HEK293 (cell line): ENCODE results near the gene RNF225.

Source experiments
- BCL11B ChIP-seq: fragments of 450-650 bp; formaldehyde crosslinking; IDR thresholded peaks from 2 replicates; pipeline ENCODE4 v1.5.1; 2016; ENCODE audit warnings: low read depth, missing biosample characterization, missing genetic modification characterization
- HOXC10 ChIP-seq: sonication (generic); formaldehyde crosslinking; IDR thresholded peaks from 2 replicates; pipeline ENCODE4 v1.8.1; 2023; ENCODE audit warnings: mild to moderate bottlenecking, missing genetic modification reagents
- KLF8 ChIP-seq: fragments of 450-650 bp; formaldehyde crosslinking; IDR thresholded peaks from 2 replicates; pipeline ENCODE4 v1.5.1; 2016; ENCODE audit warnings: missing biosample characterization, missing genetic modification characterization
- KLF9 ChIP-seq: fragments of 450-650 bp; formaldehyde crosslinking; IDR thresholded peaks from 2 replicates; pipeline ENCODE4 v1.5.1; 2016; ENCODE audit warnings: missing biosample characterization, missing genetic modification characterization, low read depth
- SALL2 ChIP-seq: fragments of 450-650 bp; formaldehyde crosslinking; IDR thresholded peaks from 2 replicates; pipeline ENCODE4 v1.5.0; 2017; ENCODE audit warnings: missing biosample characterization, mild to moderate bottlenecking, missing genetic modification characterization, borderline replicate concordance
- SP2 ChIP-seq: fragments of 450-650 bp; formaldehyde crosslinking; IDR thresholded peaks from 2 replicates; pipeline ENCODE4 v1.5.1; 2016; ENCODE audit warnings: missing biosample characterization, missing genetic modification characterization
- SP3 ChIP-seq: fragments of 450-650 bp; formaldehyde crosslinking; IDR thresholded peaks from 2 replicates; pipeline ENCODE4 v1.5.1; 2016; ENCODE audit warnings: missing biosample characterization, missing genetic modification characterization
- ZBTB20 ChIP-seq: fragments of 450-650 bp; formaldehyde crosslinking; IDR thresholded peaks from 2 replicates; pipeline ENCODE4 v1.5.1; 2016; ENCODE audit warnings: missing biosample characterization, missing genetic modification characterization
- ZBTB48 ChIP-seq: fragments of 450-650 bp; formaldehyde crosslinking; IDR thresholded peaks from 2 replicates; pipeline ENCODE4 v1.5.1; 2016; ENCODE audit warnings: missing biosample characterization, missing genetic modification characterization
- ZBTB8A ChIP-seq: fragments of 450-650 bp; formaldehyde crosslinking; IDR thresholded peaks from 2 replicates; pipeline ENCODE4 v1.5.1; 2016; ENCODE audit warnings: missing biosample characterization, missing genetic modification characterization
- ZNF10 ChIP-seq: fragments of 450-650 bp; formaldehyde crosslinking; IDR thresholded peaks from 2 replicates; pipeline ENCODE4 v1.5.1; 2017; ENCODE audit warnings: missing biosample characterization, missing genetic modification characterization
- ZNF2 ChIP-seq: fragments of 450-650 bp; formaldehyde crosslinking; IDR thresholded peaks from 2 replicates; pipeline ENCODE4 v1.5.1; 2016; ENCODE audit warnings: missing biosample characterization, missing genetic modification characterization
- ZNF214 ChIP-seq: fragments of 450-650 bp; formaldehyde crosslinking; IDR thresholded peaks from 2 replicates; pipeline ENCODE4 v1.5.1; 2017; ENCODE audit warnings: missing biosample characterization, mild to moderate bottlenecking, missing genetic modification characterization, borderline replicate concordance
- ZNF23 ChIP-seq: fragments of 450-650 bp; formaldehyde crosslinking; IDR thresholded peaks from 2 replicates; pipeline ENCODE4 v1.5.1; 2016; ENCODE audit warnings: missing biosample characterization, missing genetic modification characterization, borderline replicate concordance
- ZNF335 ChIP-seq: fragments of 450-650 bp; formaldehyde crosslinking; conservative IDR thresholded peaks from 2 replicates; pipeline ENCODE4 v1.5.1; 2016; ENCODE audit warnings: missing biosample characterization, missing genetic modification characterization
- ZNF366 ChIP-seq: fragments of 450-650 bp; formaldehyde crosslinking; conservative IDR thresholded peaks from 2 replicates; pipeline ENCODE4 v1.5.1; 2016; ENCODE audit warnings: missing biosample characterization, missing genetic modification characterization
- ZNF529 ChIP-seq: fragments of 450-650 bp; formaldehyde crosslinking; IDR thresholded peaks from 2 replicates; pipeline ENCODE4 v1.5.1; 2017; ENCODE audit warnings: missing genetic modification characterization, missing biosample characterization; ENCODE audit not compliant: insufficient replicate concordance
- ZNF558 ChIP-seq: fragments of 450-650 bp; formaldehyde crosslinking; IDR thresholded peaks from 2 replicates; pipeline ENCODE4 v1.5.1; 2016; ENCODE audit warnings: missing biosample characterization, missing genetic modification characterization
- ZNF571 ChIP-seq: fragments of 450-650 bp; formaldehyde crosslinking; IDR thresholded peaks from 2 replicates; pipeline ENCODE4 v1.5.0; 2017; ENCODE audit warnings: missing biosample characterization, missing genetic modification characterization
- ZNF600 ChIP-seq: fragments of 450-650 bp; formaldehyde crosslinking; IDR thresholded peaks from 2 replicates; pipeline ENCODE4 v1.5.1; 2016; ENCODE audit warnings: missing biosample characterization, missing genetic modification characterization
- ZNF621 ChIP-seq: fragments of 450-650 bp; formaldehyde crosslinking; IDR thresholded peaks from 2 replicates; pipeline ENCODE4 v1.5.1; 2017; ENCODE audit warnings: missing biosample characterization, missing genetic modification characterization
- ZNF701 ChIP-seq: fragments of 450-650 bp; formaldehyde crosslinking; IDR thresholded peaks from 2 replicates; pipeline ENCODE4 v1.5.1; 2016; ENCODE audit warnings: missing biosample characterization, missing genetic modification characterization
- TF ChIP-seq, protein P1 (sequence below): fragments of 450-650 bp; formaldehyde crosslinking; IDR thresholded peaks from 2 replicates; pipeline ENCODE4 v1.5.1; 2016; ENCODE audit warnings: missing biosample characterization, missing genetic modification characterization
- TF ChIP-seq, protein P2 (sequence below): fragments of 450-650 bp; formaldehyde crosslinking; IDR thresholded peaks from 2 replicates; pipeline ENCODE4 v1.5.1; 2016; ENCODE audit warnings: missing biosample characterization, missing genetic modification characterization
- TF ChIP-seq, protein P3 (sequence below): fragments of 450-650 bp; formaldehyde crosslinking; IDR thresholded peaks from 2 replicates; pipeline ENCODE4 v1.5.0; 2017; ENCODE audit warnings: missing biosample characterization, missing genetic modification characterization, borderline replicate concordance
- TF ChIP-seq, protein P4 (sequence below): fragments of 450-650 bp; formaldehyde crosslinking; IDR thresholded peaks from 2 replicates; pipeline ENCODE4 v1.5.1; 2016; ENCODE audit warnings: missing biosample characterization, missing genetic modification characterization

RNF225 gene

DNA sequence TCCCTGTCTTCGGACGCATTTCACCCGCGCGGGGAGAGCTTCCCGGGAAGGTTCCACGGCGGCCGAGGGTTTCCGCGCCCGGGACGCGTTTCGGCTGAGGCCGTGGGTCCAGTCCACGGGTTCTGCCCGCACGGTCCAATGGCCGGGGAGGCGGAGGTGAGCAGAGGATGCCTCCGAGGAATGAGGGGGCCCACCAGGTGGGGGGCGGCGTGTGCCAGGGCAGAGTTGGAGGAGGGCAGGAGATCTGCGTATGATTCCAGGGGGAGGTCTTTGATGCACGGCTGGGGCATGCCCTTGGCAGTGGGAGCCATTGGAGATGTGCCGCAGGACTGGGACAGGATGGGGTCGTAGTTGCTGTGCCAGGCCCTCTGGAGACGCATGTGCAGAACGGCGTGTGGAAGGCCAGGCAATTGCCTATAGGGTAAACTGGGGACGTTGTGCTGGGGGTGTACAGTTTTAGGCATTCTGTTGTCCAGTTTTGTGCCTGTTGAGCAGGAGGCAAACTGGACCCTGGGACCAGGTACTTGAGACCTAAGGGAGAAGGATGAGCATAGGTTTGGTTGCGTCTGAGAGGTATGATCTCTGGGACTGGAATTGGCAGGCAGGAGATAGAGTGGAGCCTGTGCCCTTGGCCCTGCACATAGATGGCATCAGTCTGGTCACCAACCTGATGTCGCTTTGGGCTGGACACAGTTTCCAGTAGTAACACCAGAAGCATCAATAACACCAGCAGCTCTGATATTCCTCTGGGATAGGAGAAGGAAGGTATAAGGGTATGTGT lies 13.7 kb downstream of the RNF225 start (continued):
- TF ChIP-seq ZNF214 (tag by site-specific recombination) = no peak
- no peak for TF ChIP-seq ZNF10 (tag by site-specific recombination)
- no peak for TF ChIP-seq ZNF23 (tag by site-specific recombination)
- TF ChIP-seq ZBTB8A (tag by site-specific recombination) = no peak
- no peak for TF ChIP-seq KLF8
- no peak for TF ChIP-seq ZNF621 (tag by site-specific recombination)
- TF ChIP-seq, protein P1, sequence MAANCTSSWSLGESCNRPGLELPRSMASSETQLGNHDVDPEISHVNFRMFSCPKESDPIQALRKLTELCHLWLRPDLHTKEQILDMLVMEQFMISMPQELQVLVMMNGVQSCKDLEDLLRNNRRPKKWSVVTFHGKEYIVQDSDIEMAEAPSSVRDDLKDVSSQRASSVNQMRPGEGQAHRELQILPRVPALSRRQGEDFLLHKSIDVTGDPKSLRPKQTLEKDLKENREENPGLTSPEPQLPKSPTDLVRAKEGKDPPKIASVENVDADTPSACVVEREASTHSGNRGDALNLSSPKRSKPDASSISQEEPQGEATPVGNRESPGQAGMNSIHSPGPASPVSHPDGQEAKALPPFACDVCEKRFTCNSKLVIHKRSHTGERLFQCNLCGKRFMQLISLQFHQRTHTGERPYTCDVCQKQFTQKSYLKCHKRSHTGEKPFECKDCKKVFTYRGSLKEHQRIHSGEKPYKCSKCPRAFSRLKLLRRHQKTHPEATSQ (tag by site-specific recombination) = no peak
- TF ChIP-seq HOXC10 (CRISPR knock-in tag) = peak; percentile 18; the same call in 1 of the 2 replicates
- peak; percentile 40; the same call in 1 of the 2 replicates for TF ChIP-seq BCL11B
- peak; percentile 100 for TF ChIP-seq ZNF335 (tag by site-specific recombination)
- TF ChIP-seq SP2 (tag by site-specific recombination) = peak; percentile 74
- peak; percentile 12; the same call in 1 of the 2 replicates for TF ChIP-seq ZBTB48
- TF ChIP-seq ZNF366 = no peak
- peak; percentile 37; the same call in 1 of the 2 replicates for TF ChIP-seq SP3
- peak; percentile 49 for TF ChIP-seq ZNF600
- no peak for TF ChIP-seq ZNF701 (tag by site-specific recombination)
- TF ChIP-seq, protein P2, sequence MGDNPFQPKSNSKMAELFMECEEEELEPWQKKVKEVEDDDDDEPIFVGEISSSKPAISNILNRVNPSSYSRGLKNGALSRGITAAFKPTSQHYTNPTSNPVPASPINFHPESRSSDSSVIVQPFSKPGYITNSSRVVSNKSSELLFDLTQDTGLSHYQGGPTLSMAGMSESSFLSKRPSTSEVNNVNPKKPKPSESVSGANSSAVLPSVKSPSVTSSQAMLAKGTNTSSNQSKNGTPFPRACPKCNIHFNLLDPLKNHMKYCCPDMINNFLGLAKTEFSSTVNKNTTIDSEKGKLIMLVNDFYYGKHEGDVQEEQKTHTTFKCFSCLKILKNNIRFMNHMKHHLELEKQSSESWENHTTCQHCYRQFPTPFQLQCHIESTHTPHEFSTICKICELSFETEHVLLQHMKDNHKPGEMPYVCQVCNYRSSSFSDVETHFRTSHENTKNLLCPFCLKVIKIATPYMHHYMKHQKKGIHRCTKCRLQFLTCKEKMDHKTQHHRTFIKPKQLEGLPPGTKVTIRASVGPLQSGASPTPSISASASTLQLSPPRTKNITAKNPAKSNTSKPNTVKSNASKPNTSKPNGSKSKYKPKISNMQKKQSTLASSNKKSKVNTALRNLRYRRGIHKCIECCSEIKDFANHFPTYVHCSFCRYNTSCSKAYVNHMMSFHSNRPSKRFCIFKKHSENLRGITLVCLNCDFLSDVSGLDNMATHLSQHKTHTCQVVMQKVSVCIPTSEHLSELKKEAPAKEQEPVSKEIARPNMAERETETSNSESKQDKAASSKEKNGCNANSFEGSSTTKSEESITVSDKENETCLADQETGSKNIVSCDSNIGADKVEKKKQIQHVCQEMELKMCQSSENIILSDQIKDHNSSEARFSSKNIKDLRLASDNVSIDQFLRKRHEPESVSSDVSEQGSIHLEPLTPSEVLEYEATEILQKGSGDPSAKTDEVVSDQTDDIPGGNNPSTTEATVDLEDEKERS (tag by site-specific recombination) = no peak
- no peak for TF ChIP-seq ZNF529 (tag by site-specific recombination)
- no peak for TF ChIP-seq ZNF558
- TF ChIP-seq, protein P3, sequence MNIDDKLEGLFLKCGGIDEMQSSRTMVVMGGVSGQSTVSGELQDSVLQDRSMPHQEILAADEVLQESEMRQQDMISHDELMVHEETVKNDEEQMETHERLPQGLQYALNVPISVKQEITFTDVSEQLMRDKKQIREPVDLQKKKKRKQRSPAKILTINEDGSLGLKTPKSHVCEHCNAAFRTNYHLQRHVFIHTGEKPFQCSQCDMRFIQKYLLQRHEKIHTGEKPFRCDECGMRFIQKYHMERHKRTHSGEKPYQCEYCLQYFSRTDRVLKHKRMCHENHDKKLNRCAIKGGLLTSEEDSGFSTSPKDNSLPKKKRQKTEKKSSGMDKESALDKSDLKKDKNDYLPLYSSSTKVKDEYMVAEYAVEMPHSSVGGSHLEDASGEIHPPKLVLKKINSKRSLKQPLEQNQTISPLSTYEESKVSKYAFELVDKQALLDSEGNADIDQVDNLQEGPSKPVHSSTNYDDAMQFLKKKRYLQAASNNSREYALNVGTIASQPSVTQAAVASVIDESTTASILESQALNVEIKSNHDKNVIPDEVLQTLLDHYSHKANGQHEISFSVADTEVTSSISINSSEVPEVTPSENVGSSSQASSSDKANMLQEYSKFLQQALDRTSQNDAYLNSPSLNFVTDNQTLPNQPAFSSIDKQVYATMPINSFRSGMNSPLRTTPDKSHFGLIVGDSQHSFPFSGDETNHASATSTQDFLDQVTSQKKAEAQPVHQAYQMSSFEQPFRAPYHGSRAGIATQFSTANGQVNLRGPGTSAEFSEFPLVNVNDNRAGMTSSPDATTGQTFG (tag by site-specific recombination) = no peak
- TF ChIP-seq, protein P4, sequence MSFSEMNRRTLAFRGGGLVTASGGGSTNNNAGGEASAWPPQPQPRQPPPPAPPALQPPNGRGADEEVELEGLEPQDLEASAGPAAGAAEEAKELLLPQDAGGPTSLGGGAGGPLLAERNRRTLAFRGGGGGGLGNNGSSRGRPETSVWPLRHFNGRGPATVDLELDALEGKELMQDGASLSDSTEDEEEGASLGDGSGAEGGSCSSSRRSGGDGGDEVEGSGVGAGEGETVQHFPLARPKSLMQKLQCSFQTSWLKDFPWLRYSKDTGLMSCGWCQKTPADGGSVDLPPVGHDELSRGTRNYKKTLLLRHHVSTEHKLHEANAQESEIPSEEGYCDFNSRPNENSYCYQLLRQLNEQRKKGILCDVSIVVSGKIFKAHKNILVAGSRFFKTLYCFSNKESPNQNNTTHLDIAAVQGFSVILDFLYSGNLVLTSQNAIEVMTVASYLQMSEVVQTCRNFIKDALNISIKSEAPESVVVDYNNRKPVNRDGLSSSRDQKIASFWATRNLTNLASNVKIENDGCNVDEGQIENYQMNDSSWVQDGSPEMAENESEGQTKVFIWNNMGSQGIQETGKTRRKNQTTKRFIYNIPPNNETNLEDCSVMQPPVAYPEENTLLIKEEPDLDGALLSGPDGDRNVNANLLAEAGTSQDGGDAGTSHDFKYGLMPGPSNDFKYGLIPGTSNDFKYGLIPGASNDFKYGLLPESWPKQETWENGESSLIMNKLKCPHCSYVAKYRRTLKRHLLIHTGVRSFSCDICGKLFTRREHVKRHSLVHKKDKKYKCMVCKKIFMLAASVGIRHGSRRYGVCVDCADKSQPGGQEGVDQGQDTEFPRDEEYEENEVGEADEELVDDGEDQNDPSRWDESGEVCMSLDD (tag by site-specific recombination) = 0 out of 2 replicates have a peak, but pooled peaks have one; percentile 5
- TF ChIP-seq KLF9 (tag by site-specific recombination) = peak; percentile 9; the same call in 1 of the 2 replicates
- TF ChIP-seq ZBTB20 (tag by site-specific recombination) = peak; percentile 77; the same call in 1 of the 2 replicates
- no peak for TF ChIP-seq ZNF571
- TF ChIP-seq ZNF2 (tag by site-specific recombination) = no peak
- no peak for TF ChIP-seq SALL2 (tag by site-specific recombination)
